ENCODE measurements around the gene EXD2. TPM values are rescaled to one million over a fixed set of nuclear protein-coding genes. Genes with fewer than 3 reads are reported as not detected.

Gene EXD2
- total RNA-seq, 1 experiment from 2014 or later, result 26.2 TPM

- Mint-ChIP-seq H3K9me3 (no peaks in the 10 kb centered on the region), H3K4me1 (peaks cover 21% of the 10 kb centered on the region), H3K27ac (no peak overlapping the region), H3K36me3 (no peaks in the 10 kb centered on the region), H3K27me3 (ENCODE audit: low read depth) (peaks cover 30% of the 10 kb centered on the region), H3K4me3 (no peak overlapping the region)
- ATAC-seq, result no peak
- POLR2A ChIA-PET, result no interaction called here
- CTCF ChIA-PET, result interaction anchor here (2.1 to 5.7 kb wide), 2 partner anchors 24 to 99 kb away, joined by 11 to 35 read pairs; no protein-coding TSS in a partner anchor
- TF ChIP-seq AFF4 (CRISPR knock-in tag; IDR thresholded peaks at IDR 0.05; ENCODE audit: borderline replicate concordance) (no peak), ZNF232 (CRISPR knock-in tag; IDR thresholded peaks at IDR 0.05) (no peak), OVOL2 (CRISPR knock-in tag; IDR thresholded peaks at IDR 0.05; ENCODE audit: borderline replicate concordance) (no peak), ARID4B (CRISPR knock-in tag; IDR thresholded peaks at IDR 0.05; ENCODE audit: borderline replicate concordance) (no peak), MYBL2 (CRISPR knock-in tag; IDR thresholded peaks at IDR 0.05) (no peak), FOXK1 (CRISPR knock-in tag; IDR thresholded peaks at IDR 0.05) (no peak), IRF2 (CRISPR knock-in tag; IDR thresholded peaks at IDR 0.05; ENCODE audit: borderline replicate concordance, low read depth) (no peak), GRHL2 (CRISPR knock-in tag; IDR thresholded peaks at IDR 0.05; ENCODE audit: insufficient replicate concordance, severe bottlenecking) (no peak), ZNF263 (CRISPR knock-in tag; IDR thresholded peaks at IDR 0.05; ENCODE audit: low read depth) (no peak), ETV6 (CRISPR knock-in tag; IDR thresholded peaks at IDR 0.05) (no peak), CREM (CRISPR knock-in tag; IDR thresholded peaks at IDR 0.05) (no peak)
- DNase-seq (ENCODE audit: low spot score), result no peak
These were observed 72.5 kb downstream of the EXD2 start for GRCh38 chr14:69263771-69264170.

GRCh38 chr14:69266572-69267345, 75.5 kb downstream of the EXD2 start:
- CTCF ChIA-PET, result interaction anchor here (0.8 kb wide), 1 partner anchor 21 kb away, joined by 3 read pairs; no protein-coding TSS in a partner anchor

More at GRCh38 chr14:69266572-69267345, 75.5 kb downstream of the EXD2 start:
- ATAC-seq (no peak), DNase-seq (ENCODE audit: low spot score) (no peak)
- H3K4me1 Mint-ChIP-seq, result peaks cover 9% of the 10 kb centered on the region
- no peak overlapping the region for H3K4me3 Mint-ChIP-seq
- H3K36me3 Mint-ChIP-seq, result no peaks in the 10 kb centered on the region
- H3K27ac Mint-ChIP-seq, result no peak overlapping the region
- no peak for TF ChIP-seq AFF4 (CRISPR knock-in tag; IDR thresholded peaks at IDR 0.05; ENCODE audit: borderline replicate concordance)
- H3K27me3 Mint-ChIP-seq (ENCODE audit: low read depth), result peaks cover 11% of the 10 kb centered on the region
- POLR2A ChIA-PET, result no interaction called here
- no peaks in the 10 kb centered on the region for H3K9me3 Mint-ChIP-seq
